ENCODE measurements around the gene RHOT2. TPM values are rescaled to one million over a fixed set of nuclear protein-coding genes. Genes with fewer than 3 reads are reported as not detected.
A peak's percentile ranks its signal among the peaks of the same experiment; 100 is the strongest.

RHOT2 gene
- total RNA-seq, 2 donors from 2014 or later: 62.0 to 80.4 TPM

- no peak for ATAC-seq (ENCODE audit: insufficient number of reproducible peaks, low FRiP score, low read depth)
- Histone ChIP-seq H3K4me1 (ENCODE audit: control insufficient read depth in 1 of 2, low read depth in 2 of 2) (no peaks in the 10 kb centered on the region), H3K27me3 (replicated peaks; ENCODE audit: insufficient read depth) (no peaks in the 10 kb centered on the region), H3K9me3 (no peaks in the 10 kb centered on the region), H3K4me3 (no peak overlapping the region), H3K36me3 (peaks cover 4% of the 10 kb centered on the region), H3K27ac (no peak overlapping the region)
- no peak for TF ChIP-seq CTCF (IDR thresholded peaks at IDR 0.05)
- DNase-seq (ENCODE audit: low spot score): no peak
Measured at GRCh38 chr16:657487-657886, 10.4 kb upstream of the RHOT2 start.

- no peak for TF ChIP-seq CTCF (IDR thresholded peaks at IDR 0.05)
- ATAC-seq (ENCODE audit: insufficient number of reproducible peaks, low FRiP score, low read depth): no peak
- H3K9me3 ChIP-seq: no peaks in the 10 kb centered on the region
- H3K36me3 ChIP-seq: peaks cover 4% of the 10 kb centered on the region
- DNase-seq (ENCODE audit: low spot score): no peak
- no peaks in the 10 kb centered on the region for H3K27me3 ChIP-seq (replicated peaks; ENCODE audit: insufficient read depth)
- H3K27ac ChIP-seq: no peak overlapping the region
- no peaks in the 10 kb centered on the region for H3K4me1 ChIP-seq (ENCODE audit: control insufficient read depth in 1 of 2, low read depth in 2 of 2)
- no peak overlapping the region for H3K4me3 ChIP-seq
Measured at GRCh38 chr16:658679-659571, 9.0 kb upstream of the RHOT2 start.

GRCh38 chr16:659618-660017 is 8.3 kb upstream of the RHOT2 start:
- no peaks in the 10 kb centered on the region for H3K9me3 ChIP-seq
- H3K4me3 ChIP-seq: no peak overlapping the region
- no peaks in the 10 kb centered on the region for H3K4me1 ChIP-seq (ENCODE audit: control insufficient read depth in 1 of 2, low read depth in 2 of 2)
- DNase-seq (ENCODE audit: low spot score) (no peak), ATAC-seq (ENCODE audit: insufficient number of reproducible peaks, low FRiP score, low read depth) (no peak)
- H3K36me3 ChIP-seq: peaks cover 4% of the 10 kb centered on the region
- H3K27ac ChIP-seq: no peak overlapping the region
- no peak for TF ChIP-seq CTCF (IDR thresholded peaks at IDR 0.05)
- H3K27me3 ChIP-seq (replicated peaks; ENCODE audit: insufficient read depth): no peaks in the 10 kb centered on the region

GRCh38 chr16:660132-660458 is 7.8 kb upstream of the RHOT2 start:
- Histone ChIP-seq H3K4me3 (peak overlapping the region; percentile 50), H3K4me1 (ENCODE audit: control insufficient read depth in 1 of 2, low read depth in 2 of 2) (no peaks in the 10 kb centered on the region), H3K36me3 (peaks cover 4% of the 10 kb centered on the region), H3K27me3 (replicated peaks; ENCODE audit: insufficient read depth) (no peaks in the 10 kb centered on the region), H3K27ac (no peak overlapping the region), H3K9me3 (no peaks in the 10 kb centered on the region)
- TF ChIP-seq CTCF (IDR thresholded peaks at IDR 0.05): no peak
- ATAC-seq (ENCODE audit: insufficient number of reproducible peaks, low FRiP score, low read depth) (no peak), DNase-seq (ENCODE audit: low spot score) (no peak)

- Histone ChIP-seq H3K4me3 (peak overlapping the region; percentile 50), H3K36me3 (peaks cover 1% of the 10 kb centered on the region), H3K27me3 (replicated peaks; ENCODE audit: insufficient read depth) (no peaks in the 10 kb centered on the region), H3K27ac (no peak overlapping the region), H3K9me3 (no peaks in the 10 kb centered on the region), H3K4me1 (ENCODE audit: control insufficient read depth in 1 of 2, low read depth in 2 of 2) (no peaks in the 10 kb centered on the region)
- ATAC-seq (ENCODE audit: insufficient number of reproducible peaks, low FRiP score, low read depth) (no peak), DNase-seq (ENCODE audit: low spot score) (no peak)
- peak; percentile 44 for TF ChIP-seq CTCF (IDR thresholded peaks at IDR 0.05)
Measured at GRCh38 chr16:660459-661183, 7.3 kb upstream of the RHOT2 start.

All from thoracic aorta (tissue), 2 donors.